Measurements from ENCODE around the gene EYS.
A peak's percentile ranks its signal among the peaks of the same experiment; 100 is the strongest.

Gene EYS

GRCh38 chr6:65285275-65285674 lies 421.8 kb downstream of the EYS start:
- no peaks in the 10 kb centered on the region for H3K9me3 ChIP-seq (ENCODE audit: severe bottlenecking)
- no peak overlapping the region for H3K27ac ChIP-seq (ENCODE audit: poor library complexity, severe bottlenecking)
- no peak overlapping the region for H3K4me3 ChIP-seq (ENCODE audit: severe bottlenecking)
- ATAC-seq (ENCODE audit: low read depth): no peak
- TF ChIP-seq CTCF (IDR thresholded peaks at IDR 0.05; ENCODE audit: poor library complexity, severe bottlenecking): no peak
- DNase-seq (ENCODE audit: low spot score): no peak
- H3K36me3 ChIP-seq (ENCODE audit: low read depth): no peaks in the 10 kb centered on the region
- H3K4me1 ChIP-seq (ENCODE audit: insufficient read depth, poor library complexity, severe bottlenecking): no peaks in the 10 kb centered on the region
- H3K27me3 ChIP-seq (ENCODE audit: insufficient read depth, poor library complexity, severe bottlenecking): peaks cover 5% of the 10 kb centered on the region

GRCh38 chr6:65280060-65280459 lies 427.0 kb downstream of the EYS start:
- no peaks in the 10 kb centered on the region for H3K4me1 ChIP-seq (ENCODE audit: insufficient read depth, poor library complexity, severe bottlenecking)
- no peak for TF ChIP-seq CTCF (IDR thresholded peaks at IDR 0.05; ENCODE audit: poor library complexity, severe bottlenecking)
- no peaks in the 10 kb centered on the region for H3K36me3 ChIP-seq (ENCODE audit: low read depth)
- no peaks in the 10 kb centered on the region for H3K27me3 ChIP-seq (ENCODE audit: insufficient read depth, poor library complexity, severe bottlenecking)
- H3K27ac ChIP-seq (ENCODE audit: poor library complexity, severe bottlenecking): no peak overlapping the region
- H3K4me3 ChIP-seq (ENCODE audit: severe bottlenecking): no peak overlapping the region
- H3K9me3 ChIP-seq (ENCODE audit: severe bottlenecking): no peaks in the 10 kb centered on the region
- DNase-seq (ENCODE audit: low spot score) (no peak), ATAC-seq (ENCODE audit: low read depth) (no peak)

GRCh38 chr6:65262241-65262640 lies 444.8 kb downstream of the EYS start:
- no peaks in the 10 kb centered on the region for H3K27me3 ChIP-seq (ENCODE audit: insufficient read depth, poor library complexity, severe bottlenecking)
- no peak for TF ChIP-seq CTCF (IDR thresholded peaks at IDR 0.05; ENCODE audit: poor library complexity, severe bottlenecking)
- no peaks in the 10 kb centered on the region for H3K4me1 ChIP-seq (ENCODE audit: insufficient read depth, poor library complexity, severe bottlenecking)
- H3K9me3 ChIP-seq (ENCODE audit: severe bottlenecking): no peaks in the 10 kb centered on the region
- H3K4me3 ChIP-seq (ENCODE audit: severe bottlenecking): no peak overlapping the region
- DNase-seq (ENCODE audit: low spot score) (no peak), ATAC-seq (ENCODE audit: low read depth) (no peak)
- no peak overlapping the region for H3K27ac ChIP-seq (ENCODE audit: poor library complexity, severe bottlenecking)
- H3K36me3 ChIP-seq (ENCODE audit: low read depth): no peaks in the 10 kb centered on the region

- Histone ChIP-seq H3K27ac (ENCODE audit: poor library complexity, severe bottlenecking) (no peak overlapping the region), H3K36me3 (ENCODE audit: low read depth) (no peaks in the 10 kb centered on the region), H3K27me3 (ENCODE audit: insufficient read depth, poor library complexity, severe bottlenecking) (no peaks in the 10 kb centered on the region), H3K4me1 (ENCODE audit: insufficient read depth, poor library complexity, severe bottlenecking) (no peaks in the 10 kb centered on the region), H3K4me3 (ENCODE audit: severe bottlenecking) (no peak overlapping the region), H3K9me3 (ENCODE audit: severe bottlenecking) (no peaks in the 10 kb centered on the region)
- DNase-seq (ENCODE audit: low spot score) (no peak), ATAC-seq (ENCODE audit: low read depth) (no peak)
- TF ChIP-seq CTCF (IDR thresholded peaks at IDR 0.05; ENCODE audit: poor library complexity, severe bottlenecking): no peak
Measured at GRCh38 chr6:65259982-65260381, 447.0 kb downstream of the EYS start.

- TF ChIP-seq CTCF (IDR thresholded peaks at IDR 0.05; ENCODE audit: poor library complexity, severe bottlenecking): no peak
- Histone ChIP-seq H3K36me3 (ENCODE audit: low read depth) (no peaks in the 10 kb centered on the region), H3K27me3 (ENCODE audit: insufficient read depth, poor library complexity, severe bottlenecking) (no peaks in the 10 kb centered on the region), H3K4me1 (ENCODE audit: insufficient read depth, poor library complexity, severe bottlenecking) (no peaks in the 10 kb centered on the region), H3K27ac (ENCODE audit: poor library complexity, severe bottlenecking) (no peak overlapping the region), H3K9me3 (ENCODE audit: severe bottlenecking) (no peaks in the 10 kb centered on the region), H3K4me3 (ENCODE audit: severe bottlenecking) (no peak overlapping the region)
- peak; percentile 70; the same call in 2 of the 3 replicates for ATAC-seq (ENCODE audit: low read depth)
- DNase-seq (ENCODE audit: low spot score): no peak
Measured at GRCh38 chr6:65259059-65259458, 448.0 kb downstream of the EYS start.

Data from RWPE2 (cell line).